HepG2 (cell line): ENCODE results near the gene MCM3. TPM values are rescaled to one million over a fixed set of nuclear protein-coding genes. Genes with fewer than 3 reads are reported as not detected.

Source experiments
- HIC2 ChIP-seq: sonication (generic); formaldehyde crosslinking; IDR thresholded peaks from 2 replicates; pipeline ENCODE4 v1.9.0; 2022; ENCODE audit warnings: low read depth, missing genetic modification reagents
- IKZF5 ChIP-seq: IDR thresholded peaks from 2 replicates; pipeline ENCODE4 v1.6.1; 2018; ENCODE audit warnings: missing genetic modification reagents, mild to moderate bottlenecking, missing compliant biosample characterization
- MYPOP ChIP-seq: sonication (generic); formaldehyde crosslinking; IDR thresholded peaks from 2 replicates; pipeline ENCODE4 v1.8.1; 2023; ENCODE audit warnings: mild to moderate bottlenecking, moderate library complexity, missing genetic modification reagents
- PHF21A ChIP-seq: sonication (generic); formaldehyde crosslinking; IDR thresholded peaks from 2 replicates; pipeline ENCODE4 v1.5.0; 2020; ENCODE audit warnings: mild to moderate bottlenecking, missing genetic modification reagents
- RAD51 ChIP-seq: fragments of 450-650 bp; IDR thresholded peaks from 2 replicates; pipeline ENCODE4 v1.6.1; 2016; ENCODE audit warnings: borderline replicate concordance
- SMARCE1 ChIP-seq: fragments of 450-650 bp; IDR thresholded peaks from 2 replicates; pipeline ENCODE4 v1.6.1; 2017; ENCODE audit warnings: borderline replicate concordance
- TBP ChIP-seq: sonication (generic); formaldehyde crosslinking; IDR thresholded peaks from 2 replicates; pipeline ENCODE4 v1.5.0; 2020; ENCODE audit warnings: missing genetic modification reagents
- TBX2 ChIP-seq: sonication (generic); formaldehyde crosslinking; IDR thresholded peaks from 2 replicates; pipeline ENCODE4 v1.5.0; 2020; ENCODE audit warnings: missing genetic modification reagents, mild to moderate bottlenecking, borderline replicate concordance
- ZBTB37 ChIP-seq: sonication (generic); formaldehyde crosslinking; IDR thresholded peaks from 2 replicates; pipeline ENCODE4 v1.4.0; 2020; ENCODE audit warnings: mild to moderate bottlenecking, missing genetic modification reagents
- ZC3H4 ChIP-seq: sonication (generic); formaldehyde crosslinking; IDR thresholded peaks from 2 replicates; pipeline ENCODE4 v1.4.0; 2020; ENCODE audit warnings: missing genetic modification reagents, borderline replicate concordance
- ZNF407 ChIP-seq: sonication (generic); formaldehyde crosslinking; IDR thresholded peaks from one replicate; pipeline ENCODE4 v1.5.1; 2020; ENCODE audit warnings: mild to moderate bottlenecking, missing genetic modification reagents; ENCODE audit errors: not compliant biosample characterization
- ZNF430 ChIP-seq: sonication (generic); formaldehyde crosslinking; IDR thresholded peaks from 2 replicates; pipeline ENCODE4 v1.9.0; 2021; ENCODE audit warnings: mild to moderate bottlenecking, missing genetic modification reagents
- polyA plus RNA-seq, 8 experiments: library from polyadenylated mRNA; depleted of rRNA in 3 of 8; stranded (reverse) in 7 of 8; unstranded in 1 of 8; fragments of >200 nt; fragmentation: Illumina TruSeq in 4 of 8; extraction: Trizol in 4 of 8; gene quantifications; 2 replicates each; pipeline versions ENCODE4 v1.2.1 to v1.2.3, GENCODE V29; 2011 to 2016; ENCODE audit warnings: low read depth in 4 of 8, missing spikeins in 1 of 8, mixed read lengths in 1 of 8; ENCODE audit not compliant: insufficient read depth in 1 of 8
- total RNA-seq, 5 experiments: library from RNA; depleted of rRNA; stranded (reverse); fragments of >200 nt; fragmentation: Illumina TruSeq; extraction: Trizol; gene quantifications; 2 replicates each; pipeline ENCODE4 v1.2.3, GENCODE V29; 2016; ENCODE audit warnings: low read depth in 1 of 5

The MCM3 gene
- total and polyA plus RNA-seq, 2 of the 13 experiments (the other 11 are each of a cell fraction or from before 2014, with no cell fraction given): 164 to 288 TPM

GRCh38 chr6:52325695-52326471 is 41.3 kb upstream of the MCM3 start (continued):
- TF ChIP-seq TBX2 (peak; percentile 97), ZBTB37 (CRISPR knock-in tag) (0 out of 2 replicates have a peak, but pooled peaks have one; percentile 14), RAD51 (no peak), PHF21A (CRISPR knock-in tag) (peak; percentile 89), ZC3H4 (CRISPR knock-in tag) (no peak), ZNF430 (no peak), IKZF5 (CRISPR knock-in tag) (peak; percentile 79), HIC2 (CRISPR knock-in tag) (no peak), MYPOP (0 out of 2 replicates have a peak, but pooled peaks have one; percentile 43), TBP (no peak), SMARCE1 (no peak), ZNF407 (CRISPR knock-in tag) (no peak)
